GM18873 (cell line): ENCODE data around the gene KCNK17.

Source experiments
- ATAC-seq: cut with Tn5 transposase; IDR thresholded peaks from one replicate; pipeline ENCODE4 v1.9.1; 2021; ENCODE audit warnings: mild to moderate bottlenecking, moderate library complexity, moderate number of reproducible peaks; ENCODE audit not compliant: unreplicated experiment, low FRiP score

Gene KCNK17

GRCh38 chr6:39314273-39314795 is at the start of gene KCNK17:
KCNK17 (minus strand) TSS chr6:39314419; CDS start chr6:39314320, 99 bp downstream.
- ATAC-seq: no peak

- no peak for ATAC-seq
These were observed 49.1 kb upstream of the KCNK17 start for GRCh38 chr6:39363280-39363679.

- no peak for ATAC-seq
These were observed 48.3 kb upstream of the KCNK17 start for GRCh38 chr6:39362487-39362865.

GRCh38 chr6:39361657-39362486 is 47.7 kb upstream of the KCNK17 start:
- no peak for ATAC-seq

GRCh38 chr6:39360378-39360777 is 46.2 kb upstream of the KCNK17 start:
- ATAC-seq: no peak

GRCh38 chr6:39357998-39358686 is 43.9 kb upstream of the KCNK17 start:
- ATAC-seq: no peak

GRCh38 chr6:39353698-39354315 is 39.6 kb upstream of the KCNK17 start:
- no peak for ATAC-seq

- ATAC-seq: no peak
These were observed 36.7 kb upstream of the KCNK17 start for GRCh38 chr6:39350723-39351505.

- ATAC-seq: no peak
These were observed 34.5 kb upstream of the KCNK17 start for GRCh38 chr6:39348740-39349139.

GRCh38 chr6:39347906-39348585 is 33.8 kb upstream of the KCNK17 start:
- ATAC-seq: no peak

GRCh38 chr6:39347206-39347605 is 33.0 kb upstream of the KCNK17 start:
- ATAC-seq: no peak

- no peak for ATAC-seq
These were observed 30.6 kb upstream of the KCNK17 start for GRCh38 chr6:39344821-39345280.

- ATAC-seq: no peak
These were observed 29.2 kb upstream of the KCNK17 start for GRCh38 chr6:39343396-39343870.

- no peak for ATAC-seq
These were observed 28.6 kb upstream of the KCNK17 start for GRCh38 chr6:39342692-39343395.

- ATAC-seq: no peak
These were observed 27.7 kb upstream of the KCNK17 start for GRCh38 chr6:39341937-39342336.

- ATAC-seq: no peak
These were observed 27.1 kb upstream of the KCNK17 start for GRCh38 chr6:39341352-39341751.

- ATAC-seq: no peak
These were observed 25.8 kb upstream of the KCNK17 start for GRCh38 chr6:39339868-39340550.

GRCh38 chr6:39339096-39339867 is 25.1 kb upstream of the KCNK17 start:
- ATAC-seq: no peak
